Measurements from ENCODE around the gene DMRT1.

The DMRT1 gene

GRCh38 chr9:875119-875962 lies 33.8 kb downstream of the DMRT1 start:
- H3K27me3 ChIP-seq (ENCODE audit: insufficient read depth, low read depth), result no peaks in the 10 kb centered on the region
- H3K79me2 ChIP-seq (ENCODE audit: insufficient read depth, low read depth), result no peaks in the 10 kb centered on the region
- TF ChIP-seq CTCF (conservative IDR thresholded peaks at IDR 0.05; ENCODE audit: low read depth, low read length), result no peak
- no peak overlapping the region for H3K4me2 ChIP-seq
- no peak overlapping the region for H2AFZ ChIP-seq (ENCODE audit: low read depth)
- no peaks in the 10 kb centered on the region for H4K20me1 ChIP-seq (ENCODE audit: insufficient read depth)
- no peak overlapping the region for H3K27ac ChIP-seq
- no peaks in the 10 kb centered on the region for H3K4me1 ChIP-seq (ENCODE audit: low read depth, poor library complexity, severe bottlenecking)
- no peak overlapping the region for H3K9ac ChIP-seq
- no peaks in the 10 kb centered on the region for H3K36me3 ChIP-seq (ENCODE audit: insufficient read depth)
- no peak overlapping the region for H3K4me3 ChIP-seq (IDR thresholded peaks at IDR 0.05; ENCODE audit: insufficient read depth, low read depth, low read length)

- Histone ChIP-seq H3K4me3 (IDR thresholded peaks at IDR 0.05; ENCODE audit: insufficient read depth, low read depth, low read length) (no peak overlapping the region), H3K79me2 (ENCODE audit: insufficient read depth, low read depth) (no peaks in the 10 kb centered on the region), H3K9ac (no peak overlapping the region), H2AFZ (ENCODE audit: low read depth) (no peak overlapping the region), H3K4me2 (no peak overlapping the region), H3K4me1 (ENCODE audit: low read depth, poor library complexity, severe bottlenecking) (no peaks in the 10 kb centered on the region), H3K27me3 (ENCODE audit: insufficient read depth, low read depth) (no peaks in the 10 kb centered on the region), H4K20me1 (ENCODE audit: insufficient read depth) (no peaks in the 10 kb centered on the region), H3K36me3 (ENCODE audit: insufficient read depth) (no peaks in the 10 kb centered on the region), H3K27ac (no peak overlapping the region)
- TF ChIP-seq CTCF (conservative IDR thresholded peaks at IDR 0.05; ENCODE audit: low read depth, low read length), result no peak
Observed at GRCh38 chr9:876425-876824, 34.9 kb downstream of the DMRT1 start.

- no peaks in the 10 kb centered on the region for H3K79me2 ChIP-seq (ENCODE audit: insufficient read depth, low read depth)
- H3K9ac ChIP-seq, result no peak overlapping the region
- H3K27me3 ChIP-seq (ENCODE audit: insufficient read depth, low read depth), result no peaks in the 10 kb centered on the region
- TF ChIP-seq CTCF (conservative IDR thresholded peaks at IDR 0.05; ENCODE audit: low read depth, low read length), result no peak
- no peak overlapping the region for H3K4me2 ChIP-seq
- H2AFZ ChIP-seq (ENCODE audit: low read depth), result no peak overlapping the region
- no peaks in the 10 kb centered on the region for H3K36me3 ChIP-seq (ENCODE audit: insufficient read depth)
- no peaks in the 10 kb centered on the region for H4K20me1 ChIP-seq (ENCODE audit: insufficient read depth)
- H3K27ac ChIP-seq, result no peak overlapping the region
- H3K4me1 ChIP-seq (ENCODE audit: low read depth, poor library complexity, severe bottlenecking), result no peaks in the 10 kb centered on the region
- no peak overlapping the region for H3K4me3 ChIP-seq (IDR thresholded peaks at IDR 0.05; ENCODE audit: insufficient read depth, low read depth, low read length)
Observed at GRCh38 chr9:878239-878638, 36.7 kb downstream of the DMRT1 start.

- H3K27ac ChIP-seq, result no peak overlapping the region
- H3K36me3 ChIP-seq (ENCODE audit: insufficient read depth), result no peaks in the 10 kb centered on the region
- no peak overlapping the region for H3K4me2 ChIP-seq
- no peak overlapping the region for H2AFZ ChIP-seq (ENCODE audit: low read depth)
- no peaks in the 10 kb centered on the region for H3K27me3 ChIP-seq (ENCODE audit: insufficient read depth, low read depth)
- no peak overlapping the region for H3K9ac ChIP-seq
- H4K20me1 ChIP-seq (ENCODE audit: insufficient read depth), result no peaks in the 10 kb centered on the region
- TF ChIP-seq CTCF (conservative IDR thresholded peaks at IDR 0.05; ENCODE audit: low read depth, low read length), result no peak
- no peaks in the 10 kb centered on the region for H3K4me1 ChIP-seq (ENCODE audit: low read depth, poor library complexity, severe bottlenecking)
- no peaks in the 10 kb centered on the region for H3K79me2 ChIP-seq (ENCODE audit: insufficient read depth, low read depth)
- H3K4me3 ChIP-seq (IDR thresholded peaks at IDR 0.05; ENCODE audit: insufficient read depth, low read depth, low read length), result no peak overlapping the region
Observed at GRCh38 chr9:880725-881124, 39.2 kb downstream of the DMRT1 start.

Measured in KMS-11 (cell line).